Ammon's horn (tissue), 1 donor: ENCODE results near the gene FOXO6.

Source experiments
- DNase-seq: peaks from one replicate; pipeline ENCODE4 v3.0.0-alpha.2; 2016; ENCODE audit warnings: low spot score

The FOXO6 gene

DNA sequence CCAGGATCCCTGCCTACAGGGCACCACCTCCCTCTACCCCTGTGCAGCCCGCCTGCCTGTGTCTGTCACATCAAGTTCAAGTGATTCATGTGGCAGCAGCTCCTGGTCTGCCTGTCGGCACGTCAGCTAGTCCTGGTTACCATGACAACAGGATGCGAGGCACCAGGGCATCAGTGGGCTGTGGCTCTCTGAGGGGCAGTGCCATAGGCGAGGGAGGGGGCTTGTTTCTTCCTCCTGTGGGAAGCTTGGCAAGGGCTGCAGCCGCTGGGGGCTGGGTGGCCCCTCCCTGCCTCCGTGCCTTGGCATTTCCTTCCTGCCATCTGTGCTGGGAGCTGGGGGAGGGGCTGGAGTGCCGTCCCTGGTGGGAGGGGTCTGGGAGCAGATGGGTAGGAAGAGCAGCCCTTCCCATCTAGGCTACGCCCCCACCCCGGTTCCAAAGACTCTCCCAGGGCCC is 43.1 kb downstream of the FOXO6 start:
- DNase-seq = peak; percentile 63

DNA sequence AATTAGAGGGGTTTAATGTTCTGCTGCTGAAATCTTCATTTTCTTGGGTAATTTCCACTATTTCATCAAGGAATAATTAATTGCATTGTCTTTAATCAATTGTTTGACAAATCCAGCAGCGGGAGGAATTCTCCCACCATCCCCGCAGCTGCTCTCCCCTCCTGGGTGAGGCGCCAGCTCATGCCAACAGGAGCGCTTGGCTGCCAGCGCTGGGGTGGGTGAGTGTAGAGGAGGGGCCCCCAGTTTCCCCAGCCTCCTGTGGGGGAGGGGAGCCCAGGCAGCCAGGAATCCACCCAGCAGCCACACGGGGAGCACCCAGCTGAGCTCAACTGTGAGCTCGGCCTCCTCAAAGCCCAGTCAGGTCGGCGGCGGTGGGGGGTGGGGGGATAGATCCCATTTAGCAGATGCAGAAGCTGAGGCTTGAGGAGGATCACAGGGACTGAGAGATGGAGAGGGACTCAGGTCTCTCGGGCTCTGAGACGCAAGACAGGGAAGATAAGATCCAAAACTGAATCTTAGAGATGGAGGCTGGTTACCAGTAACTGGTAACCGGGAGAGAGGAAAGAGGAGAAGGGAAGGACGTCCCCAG is 46.5 kb downstream of the FOXO6 start:
- DNase-seq = no peak

DNA sequence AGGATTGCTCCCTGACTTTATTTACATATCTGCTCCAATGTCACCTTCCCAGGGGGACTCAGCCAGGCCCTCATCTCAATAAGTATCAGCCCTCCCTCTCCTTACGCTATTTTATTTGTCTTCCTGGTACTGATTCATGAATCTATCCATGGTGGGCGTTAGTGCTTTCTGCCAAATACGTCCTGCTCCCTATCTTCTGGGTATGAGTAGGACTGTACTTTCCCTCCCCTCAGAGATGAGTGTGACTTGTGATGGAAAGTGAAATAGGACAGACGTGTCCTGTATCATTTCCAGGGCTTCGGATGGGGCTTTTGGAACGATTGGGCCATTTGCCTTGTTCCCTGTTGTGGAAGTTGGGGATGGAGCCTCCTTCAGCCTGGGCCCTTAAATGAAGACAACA is 47.5 kb downstream of the FOXO6 start:
- no peak for DNase-seq

DNA sequence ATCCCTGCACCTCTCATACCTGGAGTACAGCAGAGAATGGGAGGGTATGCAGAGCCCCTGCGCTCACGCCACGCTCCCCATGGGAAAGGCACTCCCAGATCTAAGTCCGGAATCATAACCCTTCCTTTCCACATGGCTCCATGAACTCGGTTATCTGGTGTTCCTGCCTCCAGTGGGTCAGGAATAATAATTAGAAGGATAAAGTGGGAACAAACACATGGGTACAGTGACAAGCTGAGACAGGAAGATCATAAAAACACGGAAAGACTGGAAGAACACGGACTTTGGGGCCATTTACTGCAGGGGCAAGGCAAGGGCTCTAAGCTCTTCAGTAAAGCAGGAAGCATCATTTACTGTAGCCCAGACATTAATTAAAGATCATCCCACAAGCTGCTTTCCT is 48.6 kb downstream of the FOXO6 start:
- DNase-seq = no peak

DNA sequence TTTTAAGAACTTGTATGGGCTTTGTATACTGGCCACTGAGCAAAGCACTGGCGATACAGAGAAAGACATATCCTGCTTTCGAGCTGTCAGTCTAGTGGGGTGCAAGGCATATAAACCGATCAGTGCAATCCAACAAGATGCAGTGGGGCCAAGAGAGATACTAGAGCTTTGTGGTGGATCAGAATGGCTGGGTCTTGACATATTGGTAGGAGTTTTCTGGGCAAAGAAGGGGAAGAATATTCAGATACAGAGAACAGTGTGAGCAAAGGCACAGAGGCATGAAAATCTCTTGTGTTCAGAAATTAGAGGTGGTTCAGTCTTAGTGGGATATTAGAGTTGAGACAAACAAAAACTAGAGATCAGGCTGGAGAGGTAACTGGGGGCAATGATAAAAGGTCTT is 49.2 kb downstream of the FOXO6 start:
- DNase-seq = no peak

DNA sequence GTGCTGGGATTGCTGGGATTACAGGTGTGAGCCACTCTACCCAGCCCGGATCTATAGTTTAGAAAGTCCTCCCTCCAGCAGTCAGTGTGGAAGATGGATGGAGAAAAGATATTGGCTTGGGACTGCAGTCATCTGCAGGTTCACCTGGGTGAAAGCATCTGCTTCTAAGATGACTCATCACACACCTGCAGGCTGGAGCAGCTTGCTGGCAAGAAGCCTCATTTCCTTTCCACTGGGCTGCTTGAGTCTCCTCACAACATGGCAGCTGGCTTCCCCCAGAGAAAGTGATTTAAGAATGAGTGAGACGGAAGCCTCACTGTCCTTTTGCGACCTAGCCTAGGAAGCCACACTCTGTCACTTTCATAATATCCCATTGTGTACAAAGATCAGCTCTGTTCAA is 50.0 kb downstream of the FOXO6 start:
- no peak for DNase-seq

- DNase-seq = no peak
Observed at GRCh38 chr1:41412748-41413147, 51.5 kb downstream of the FOXO6 start.

- DNase-seq = no peak
Observed at GRCh38 chr1:41413748-41414281, 52.6 kb downstream of the FOXO6 start.

DNA sequence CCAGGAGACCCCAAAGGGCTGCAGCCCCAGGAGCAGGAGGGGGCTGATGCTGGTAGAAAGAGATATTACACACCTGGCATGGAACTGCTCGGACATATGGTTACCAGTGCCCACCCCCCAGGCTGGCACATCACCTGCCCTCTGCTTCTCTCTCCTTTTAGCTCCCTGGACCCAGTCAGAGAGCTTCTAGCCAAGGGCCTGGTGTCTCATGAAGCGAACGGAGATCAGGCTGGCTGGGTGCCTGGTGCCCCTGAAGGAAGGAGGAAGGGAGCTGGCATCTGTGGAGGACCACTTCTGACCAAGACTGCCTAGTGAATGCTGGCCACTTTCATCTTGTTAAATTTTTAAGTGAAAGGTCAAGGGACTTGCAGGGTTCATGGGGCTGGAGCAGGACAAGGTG is 53.1 kb downstream of the FOXO6 start:
- no peak for DNase-seq

DNA sequence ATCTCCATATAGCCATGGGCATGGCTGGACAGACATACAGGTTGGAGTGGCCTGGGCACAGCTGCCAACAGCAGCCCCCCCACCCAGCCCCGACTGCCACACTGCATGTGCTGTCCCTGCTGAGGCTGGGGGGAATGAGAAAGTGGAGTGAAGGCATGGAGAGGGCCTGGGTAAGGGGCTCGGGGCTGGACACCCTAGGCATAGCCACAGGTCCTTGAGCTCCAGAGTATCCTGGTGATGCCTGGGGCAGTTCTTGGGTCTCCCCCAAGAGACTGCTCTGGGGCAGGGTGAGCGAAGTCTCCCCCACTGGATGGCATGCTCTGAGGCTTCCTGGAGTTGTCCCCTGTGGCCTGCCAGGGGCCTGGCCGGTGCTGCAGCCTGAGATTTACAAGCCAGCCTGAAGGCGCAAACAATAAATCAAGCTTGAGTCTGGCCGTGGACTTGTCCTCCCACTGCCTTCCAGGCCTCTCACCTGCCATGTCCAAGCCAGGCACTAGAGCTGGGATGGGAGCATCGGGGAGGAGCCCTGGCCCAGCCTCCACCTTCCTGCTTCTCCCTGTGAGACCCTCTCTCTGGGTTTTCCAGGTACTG is 53.6 kb downstream of the FOXO6 start:
- no peak for DNase-seq

DNA sequence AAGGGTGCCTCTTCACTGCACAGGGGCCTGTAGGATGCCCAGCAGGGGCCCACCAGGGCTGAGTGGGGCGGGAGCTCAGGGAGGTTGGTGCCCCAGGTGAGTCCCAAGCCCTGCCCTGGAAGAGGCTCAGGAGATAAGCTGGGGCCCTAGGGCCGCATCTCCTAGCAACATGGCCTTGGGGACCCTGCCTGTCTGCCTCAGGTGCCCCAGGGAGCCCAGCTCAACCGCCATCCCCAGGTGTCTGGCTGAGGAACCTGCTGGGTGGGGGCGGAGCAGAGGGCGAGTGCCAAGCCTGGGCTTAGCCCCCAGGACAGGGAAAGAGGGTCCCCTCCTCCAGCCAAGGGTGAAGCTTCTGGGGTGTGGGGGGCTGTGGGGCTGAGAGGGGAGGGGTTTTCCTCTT is 54.8 kb downstream of the FOXO6 start:
- DNase-seq = no peak

DNA sequence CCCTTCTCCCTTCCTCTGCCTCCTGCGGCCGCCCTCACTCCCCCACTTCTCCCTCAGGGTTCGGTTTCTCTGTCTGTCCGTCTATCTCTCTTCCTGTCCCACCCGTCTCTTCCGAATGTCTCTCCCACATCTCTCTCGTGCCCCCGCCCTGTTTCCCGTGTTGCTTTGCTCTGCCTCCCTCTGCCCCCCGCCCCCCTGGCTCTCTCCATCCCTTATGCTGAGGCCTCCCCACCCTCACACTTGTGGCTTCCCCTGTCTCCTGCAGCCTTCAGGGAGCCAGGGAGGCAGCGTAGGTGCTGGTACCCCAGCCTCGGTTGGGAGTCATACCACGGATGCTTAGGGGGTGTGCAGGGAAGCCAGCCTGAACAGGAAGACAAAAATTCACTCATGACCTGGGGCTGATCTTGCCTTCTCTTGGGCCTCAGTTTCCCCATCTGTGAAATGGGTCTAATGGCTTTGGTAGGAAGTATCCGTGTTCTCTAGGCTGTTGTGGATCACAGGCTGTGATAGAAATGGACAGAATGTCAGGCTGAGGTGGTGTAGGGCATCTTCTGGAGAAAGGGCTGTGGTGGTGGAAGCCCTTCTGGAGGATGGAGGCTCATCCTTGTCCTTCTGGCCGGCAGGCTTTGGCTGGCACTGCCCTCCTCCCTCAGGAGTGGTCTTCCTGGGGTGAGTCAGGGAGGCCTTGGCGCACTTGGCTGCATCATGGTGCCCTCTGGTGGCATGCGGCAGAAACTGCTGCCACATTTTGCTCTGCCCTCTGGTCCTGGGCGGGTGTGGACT is 55.5 kb downstream of the FOXO6 start:
- peak; percentile 80 for DNase-seq

- DNase-seq = no peak
Observed at GRCh38 chr1:41417335-41417682, 56.1 kb downstream of the FOXO6 start.

- DNase-seq = no peak
Observed at GRCh38 chr1:41417746-41418145, 56.5 kb downstream of the FOXO6 start.

- DNase-seq = no peak
Observed at GRCh38 chr1:41418857-41419583, 57.8 kb downstream of the FOXO6 start.

- DNase-seq = no peak
Observed at GRCh38 chr1:41419584-41420295, 58.5 kb downstream of the FOXO6 start.

GRCh38 chr1:41420351-41420750 is 59.1 kb downstream of the FOXO6 start:
- DNase-seq = no peak

GRCh38 chr1:41420860-41421259 is 59.6 kb downstream of the FOXO6 start:
- no peak for DNase-seq

- DNase-seq = no peak
Observed at GRCh38 chr1:41422306-41422705, 61.1 kb downstream of the FOXO6 start.

GRCh38 chr1:41423511-41424191 is 62.4 kb downstream of the FOXO6 start:
- no peak for DNase-seq

GRCh38 chr1:41424581-41425118 is 63.4 kb downstream of the FOXO6 start:
- DNase-seq = no peak
